ENCODE data around the gene PRDX4. TPM values are rescaled to one million over a fixed set of nuclear protein-coding genes. Genes with fewer than 3 reads are reported as not detected.

Gene PRDX4
- total RNA-seq: 202 and 328 TPM in 2 replicates

DNA sequence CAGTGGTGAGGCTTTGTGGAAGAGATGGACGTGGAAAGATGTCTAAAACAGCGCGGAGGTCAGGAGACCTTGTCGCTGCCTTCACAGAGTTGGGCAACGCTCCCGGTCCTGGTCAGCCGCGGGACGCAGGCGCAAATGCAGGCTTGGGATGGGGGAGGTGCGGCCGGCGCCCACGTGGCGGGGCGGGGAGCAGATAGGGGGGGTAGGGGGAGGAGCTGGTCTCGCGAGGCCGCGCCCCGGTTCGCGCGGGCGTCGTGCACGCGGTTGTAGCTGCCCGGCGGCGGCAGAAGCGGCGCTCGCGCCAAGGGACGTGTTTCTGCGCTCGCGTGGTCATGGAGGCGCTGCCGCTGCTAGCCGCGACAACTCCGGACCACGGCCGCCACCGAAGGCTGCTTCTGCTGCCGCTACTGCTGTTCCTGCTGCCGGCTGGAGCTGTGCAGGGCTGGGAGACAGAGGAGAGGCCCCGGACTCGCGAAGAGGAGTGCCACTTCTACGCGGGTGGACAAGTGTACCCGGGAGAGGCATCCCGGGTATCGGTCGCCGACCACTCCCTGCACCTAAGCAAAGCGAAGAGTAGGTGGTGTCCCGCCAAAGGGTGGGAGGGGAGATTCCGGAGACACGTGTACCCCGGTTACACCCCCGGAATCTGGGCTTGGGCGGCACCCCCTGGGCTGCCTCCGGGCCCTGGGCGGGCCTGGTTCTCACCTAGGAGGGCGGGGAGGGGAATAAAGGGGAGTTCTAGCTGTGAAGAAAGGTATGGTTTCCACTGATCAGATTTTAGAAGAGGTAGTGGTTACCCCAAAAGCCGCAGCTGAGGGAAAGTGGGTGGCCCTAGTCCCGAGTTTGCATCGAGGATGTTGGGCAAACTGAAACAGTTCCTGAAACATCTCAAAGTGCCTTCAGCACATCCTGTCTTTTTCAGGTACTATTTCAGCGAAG lies at the start of gene PRDX4:
TSS of gene PRDX4 (plus strand) at position 255 of the 939 bp plus-strand sequence. CDS start at position 333, 78 bp downstream.

Other genes starting within 250 kb of the PRDX4 start
- gene ACOT9, start 75.8 kb downstream of the PRDX4 start, total RNA-seq: 30.6 and 37.3 TPM in 2 replicates
- gene SAT1, start 115.7 kb downstream of the PRDX4 start, total RNA-seq: 136 and 192 TPM in 2 replicates
- 5.6 and 11.5 TPM in 2 replicates for gene APOO, start 240.4 kb downstream of the PRDX4 start, total RNA-seq
- not detected in 2 replicates for gene CXorf58, start 240.5 kb downstream of the PRDX4 start, total RNA-seq